K562 (cell line): ENCODE results near the gene ZBTB16. TPM values are rescaled to one million over a fixed set of nuclear protein-coding genes. Genes with fewer than 3 reads are reported as not detected.

ENCODE experiments used
- ATAC-seq: fragments of 200-7000 bp; cut with Tn5 transposase; 3 replicates; pipeline ENCODE4 v1.9.1; 2020; ENCODE audit warnings: moderate library complexity
- BruUV-seq: library from RNA; stranded (reverse); fragments of 400-500 nt; replicated peaks from 2 replicates; lab custom pipeline; 2021; lab: Mats Ljungman, UMichigan
- CTCF ChIA-PET: fragments of 300-600 bp; formaldehyde crosslinking; extraction: SDS; loops from one replicate; lab custom pipeline; 2021; ENCODE audit warnings: low intra/inter-chr PET ratio; lab: Yijun Ruan, JAX
- POLR2A ChIA-PET: fragments of 300-600, 350-650 bp; sonication (Branson Sonifier 250); formaldehyde crosslinking; extraction: SDS; loops from one replicate; lab custom pipeline; 2021; ENCODE audit warnings: antibody characterized with exemption, inconsistent platforms; lab: Yijun Ruan, JAX
- DNase-seq, 4 experiments: peaks; one replicate each; pipeline versions ENCODE4 v3.0.0 to v3.0.0-alpha.2; 2011 to 2018; ENCODE audit warnings: low spot score in 3 of 4, mixed read lengths in 3 of 4; ENCODE audit errors: extremely low read depth in 1 of 4
- FAIRE-seq: peaks from 2 replicates; lab custom pipeline; 2011; peaks lifted over from hg19 to GRCh38; lab: Jason Lieb, UNC
- H2AFZ ChIP-seq: 2 replicates; pipeline ENCODE4 v1.6.0; 2011; ENCODE audit warnings: low read depth, low read length, control low read depth, inconsistent platforms
- H3K27ac ChIP-seq: fragments of 200-600 bp; 3 replicates; pipeline ENCODE4 v1.8.0; 2011; ENCODE audit warnings: low read depth, mild to moderate bottlenecking, control low read depth, inconsistent platforms, low read length, moderate library complexity, mixed read lengths; ENCODE audit errors: extremely low read depth
- H3K27me3 ChIP-seq, 2 experiments: fragments of 300-600 bp in 1 of 2; 2 replicates in 1 of 2; 3 replicates in 1 of 2; pipeline versions ENCODE4 v1.6.0 to v1.8.0; 2011; ENCODE audit warnings: inconsistent platforms in 2 of 2, low read length in 2 of 2, mild to moderate bottlenecking in 1 of 2, mixed read lengths in 1 of 2, moderate library complexity in 1 of 2; ENCODE audit not compliant: control insufficient read depth in 2 of 2, insufficient read depth in 2 of 2
- H3K36me3 ChIP-seq: fragments of 300-600 bp; 3 replicates; pipeline ENCODE4 v1.8.0; 2011; ENCODE audit warnings: mild to moderate bottlenecking, low read length, inconsistent platforms; ENCODE audit not compliant: control insufficient read depth, insufficient read depth
- H3K4me1 ChIP-seq, 2 experiments: fragments of 200-600 bp in 1 of 2; replicated peaks in 1 of 2; 2 replicates in 1 of 2; 3 replicates in 1 of 2; pipeline versions ENCODE4 v1.5.1 to v1.8.0; 2011; ENCODE audit warnings: inconsistent platforms in 2 of 2, low read length in 2 of 2, mild to moderate bottlenecking in 1 of 2, mixed read lengths in 1 of 2, moderate library complexity in 1 of 2; ENCODE audit not compliant: control insufficient read depth in 2 of 2, insufficient read depth in 2 of 2
- H3K4me2 ChIP-seq: 2 replicates; pipeline ENCODE4 v1.6.1; 2011; ENCODE audit warnings: low read length, control low read depth, inconsistent platforms, mixed read lengths; ENCODE audit not compliant: insufficient read depth
- H3K4me3 ChIP-seq: fragments of 200-600 bp; sonication (generic), shearing (Covaris generic); 2 replicates; pipeline ENCODE4 v1.5.1; 2016; ENCODE audit warnings: control low read depth, inconsistent platforms
- H3K79me2 ChIP-seq: fragments of 200-600 bp; 3 replicates; pipeline ENCODE4 v1.8.0; 2011; ENCODE audit warnings: low read length, inconsistent platforms; ENCODE audit not compliant: control insufficient read depth, insufficient read depth
- H3K9ac ChIP-seq, 2 experiments: 2 replicates each; pipeline versions ENCODE4 v1.6.0 to v1.6.1; 2011; ENCODE audit warnings: low read depth in 2 of 2, low read length in 2 of 2, control low read depth in 1 of 2, inconsistent platforms in 1 of 2, mild to moderate bottlenecking in 1 of 2, mixed read lengths in 1 of 2; ENCODE audit not compliant: insufficient read depth in 1 of 2
- H3K9me1 ChIP-seq: one replicate; pipeline ENCODE4 v1.6.0; 2011; ENCODE audit warnings: inconsistent platforms, mild to moderate bottlenecking, low read length, moderate library complexity; ENCODE audit not compliant: control insufficient read depth, insufficient read depth
- H3K9me3 ChIP-seq: replicated peaks from 2 replicates; pipeline ENCODE4 v1.5.1; 2011; ENCODE audit warnings: low read depth, low read length, inconsistent platforms; ENCODE audit not compliant: control insufficient read depth, insufficient read depth
- H4K20me1 ChIP-seq: replicated peaks from 2 replicates; pipeline ENCODE4 v1.6.1; 2011; ENCODE audit warnings: low read length, inconsistent platforms, mixed read lengths; ENCODE audit not compliant: control insufficient read depth, insufficient read depth
- ARNT ChIP-seq, 2 experiments: fragments of 450-650 bp; IDR thresholded peaks; 2 replicates each; pipeline ENCODE4 v1.6.1; 2016; ENCODE audit warnings: mild to moderate bottlenecking in 1 of 2
- ATF1 ChIP-seq, 2 experiments: fragments of 450-650 bp in 1 of 2; IDR thresholded peaks; 2 replicates each; pipeline ENCODE4 v1.6.1; 2016; ENCODE audit warnings: missing compliant biosample characterization in 1 of 2, missing genetic modification characterization in 1 of 2
- BCOR ChIP-seq: fragments of 450-650 bp; IDR thresholded peaks from 2 replicates; pipeline ENCODE4 v1.6.1; 2016
- CBFA2T2 ChIP-seq: fragments of 450-650 bp; conservative IDR thresholded peaks from 2 replicates; pipeline ENCODE4 v1.6.1; 2017; ENCODE audit warnings: mild to moderate bottlenecking
- GTF2A2 ChIP-seq: IDR thresholded peaks from 2 replicates; pipeline ENCODE4 v1.6.1; 2016; ENCODE audit warnings: mild to moderate bottlenecking, missing genetic modification characterization, missing compliant biosample characterization
- MAZ ChIP-seq, 2 experiments: fragments of 450-650 bp in 1 of 2; sonication (generic) in 1 of 2; formaldehyde crosslinking; IDR thresholded peaks in 1 of 2; conservative IDR thresholded peaks in 1 of 2; 2 replicates each; pipeline versions ENCODE4 v1.4.0 to v1.5.0; 2020; ENCODE audit warnings: mild to moderate bottlenecking in 1 of 2, missing genetic modification reagents in 1 of 2
- MBD2 ChIP-seq: sonication (generic); IDR thresholded peaks from 2 replicates; pipeline ENCODE4 v1.6.1; 2016; ENCODE audit warnings: low read depth, borderline replicate concordance
- NFE2 ChIP-seq: IDR thresholded peaks from 2 replicates; pipeline ENCODE4 v1.6.1; 2014; ENCODE audit warnings: antibody characterized with exemption, low read depth
- SIX5 ChIP-seq, 2 experiments: IDR thresholded peaks; 2 replicates each; pipeline ENCODE4 v1.6.1; 2011; ENCODE audit warnings: low read length in 2 of 2, borderline replicate concordance in 1 of 2, low read depth in 1 of 2, mild to moderate bottlenecking in 1 of 2, moderate library complexity in 1 of 2; ENCODE audit not compliant: insufficient read depth in 1 of 2
- SRSF7 ChIP-seq: fragments of 200-400 bp; formaldehyde crosslinking; optimal IDR thresholded peaks from 2 replicates; pipeline ENCODE3; 2017; ENCODE audit warnings: mild to moderate bottlenecking, low read depth, low read length
- TAF9B ChIP-seq: fragments of 450-650 bp; IDR thresholded peaks from 2 replicates; pipeline ENCODE4 v1.6.1; 2018; ENCODE audit warnings: mild to moderate bottlenecking; ENCODE audit not compliant: partially characterized antibody
- THRAP3 ChIP-seq: fragments of 450-650 bp; IDR thresholded peaks from 2 replicates; pipeline ENCODE4 v1.6.1; 2016; ENCODE audit warnings: mild to moderate bottlenecking, inconsistent platforms, borderline replicate concordance
- TSC22D4 ChIP-seq: fragments of 450-650 bp; IDR thresholded peaks from 2 replicates; pipeline ENCODE4 v1.6.1; 2016; ENCODE audit warnings: missing genetic modification characterization, missing biosample characterization, control low read depth
- ZFP1 ChIP-seq: fragments of 450-650 bp; formaldehyde crosslinking; IDR thresholded peaks from 2 replicates; pipeline ENCODE4 v1.4.0; 2020; ENCODE audit warnings: mild to moderate bottlenecking, mixed read lengths
- ZNF165 ChIP-seq: fragments of 250-450 bp; sonication (Bioruptor Pico); IDR thresholded peaks from 2 replicates; pipeline ENCODE4 v1.4.0; 2020; ENCODE audit warnings: borderline replicate concordance
- ZNF184 ChIP-seq: sonication (generic); formaldehyde crosslinking; IDR thresholded peaks from 2 replicates; pipeline ENCODE4 v1.5.0; 2020; ENCODE audit warnings: missing genetic modification reagents
- ZNF41 ChIP-seq: fragments of 250-450 bp; sonication (Bioruptor Pico); conservative IDR thresholded peaks from 2 replicates; pipeline ENCODE4 v1.4.0; 2020; ENCODE audit warnings: mild to moderate bottlenecking
- ZNF507 ChIP-seq: conservative IDR thresholded peaks from 2 replicates; pipeline ENCODE4 v1.6.1; 2017; ENCODE audit warnings: missing genetic modification characterization, missing compliant biosample characterization
- WGBS: fragments of 100-300 bp; shearing (Covaris generic); methylation state at CpG from one replicate; pipeline ENCODE4 v1.1.6; 2016; ENCODE audit warnings: low coverage, mixed read lengths; ENCODE audit not compliant: insufficient coverage; ENCODE audit errors: missing lambda C conversion rate; 5-methylcytosine and 5-hydroxymethylcytosine counted together
- in situ Hi-C: fragments of 300-500 bp; cut with MboI; formaldehyde crosslinking; loops from 4 replicates; pipeline ENCODE4 v1.15.0; 2018; ENCODE audit warnings: inconsistent platforms, mixed read lengths
- intact Hi-C: fragments of 100-400 bp; cut with micrococcal nuclease; formaldehyde crosslinking; loops from 2 replicates; pipeline ENCODE4 v1.14.2; 2022
- polyA plus RNA-seq, 8 experiments: library from polyadenylated mRNA; depleted of rRNA in 4 of 8; stranded (reverse) in 5 of 8; unstranded in 3 of 8; fragments of >200 nt; fragmentation: Nextera tagmentation in 2 of 8; fragmentation: Illumina TruSeq in 1 of 8; extraction: Ambion mirVana in 2 of 8; extraction: Trizol in 1 of 8; gene quantifications; 2 replicates each; pipeline versions ENCODE4 v1.2.1 to v1.2.3, GENCODE V29; 2011 to 2014; ENCODE audit warnings: inconsistent platforms in 1 of 8, missing spikeins in 1 of 8
- total RNA-seq, 7 experiments: library from RNA; depleted of rRNA in 6 of 7; stranded (reverse); fragments of >200 nt in 6 of 7; fragmentation: Illumina TruSeq in 2 of 7; extraction: Trizol in 2 of 7; gene quantifications; 2 replicates each; pipeline versions ENCODE4 v1.2.1 to v1.2.3, GENCODE V29; 2011 to 2021; ENCODE audit warnings: low replicate concordance in 1 of 7
- TF ChIP-seq, protein P1 (sequence below): sonication (generic); formaldehyde crosslinking; IDR thresholded peaks from 2 replicates; pipeline ENCODE4 v1.8.0; 2023; ENCODE audit warnings: mild to moderate bottlenecking, missing genetic modification reagents

The ZBTB16 gene
- total and polyA plus RNA-seq, 9 of the 15 experiments (the other 6 are each of a cell fraction or from before 2014, with no cell fraction given), result 0.06 to 0.40 (median 0.24) TPM; not detected in 4

DNA sequence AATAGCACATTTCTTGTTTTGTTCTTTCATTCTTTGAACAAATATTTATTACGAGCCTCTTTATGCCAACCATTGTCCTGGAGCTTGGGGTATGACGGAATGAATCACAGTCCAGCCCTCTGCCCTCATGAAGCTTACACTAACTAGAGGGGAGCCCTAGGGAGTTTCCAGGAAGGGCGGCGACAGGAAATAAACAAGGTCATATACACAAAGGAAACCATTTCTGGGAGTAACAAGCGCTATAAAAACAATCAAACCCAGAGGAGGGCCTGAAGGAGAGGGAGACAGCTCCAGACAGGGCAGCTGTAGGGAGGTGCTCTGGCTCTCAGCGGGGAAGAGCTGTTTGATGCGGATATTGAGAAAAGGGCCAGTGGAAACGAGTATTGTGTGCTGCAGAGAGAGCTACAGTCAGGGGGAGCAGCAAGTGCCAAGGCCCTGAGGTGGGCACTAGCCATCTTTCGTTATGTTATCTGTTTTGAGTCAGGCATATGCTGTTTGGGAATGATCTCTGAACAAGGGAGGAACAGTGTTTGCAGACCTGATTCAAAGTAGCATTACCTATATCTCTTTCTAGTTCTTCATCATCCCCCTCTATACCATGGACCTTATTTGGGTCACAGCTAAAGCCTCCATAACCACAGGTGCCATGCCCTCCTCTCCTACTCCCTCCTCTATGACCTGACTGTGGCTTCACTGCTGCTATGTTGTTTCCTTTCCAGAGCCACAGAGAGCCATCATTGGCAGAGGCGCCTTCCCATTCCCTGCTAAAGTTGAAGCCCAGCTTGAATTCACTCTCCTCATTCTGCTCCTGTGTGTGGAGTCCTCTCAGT, 15.3 kb upstream of the ZBTB16 start (continued):
- TF ChIP-seq MAZ (CRISPR knock-in tag; conservative IDR thresholded peaks at IDR 0.05 in 1 of 2, IDR thresholded peaks at IDR 0.05 in 1 of 2) (no peak), ATF1 (CRISPR knock-in tag; IDR thresholded peaks at IDR 0.05) (no peak), ATF1 (tag; IDR thresholded peaks at IDR 0.05) (no peak), ZFP1 (CRISPR knock-in tag) (no peak)

DNA sequence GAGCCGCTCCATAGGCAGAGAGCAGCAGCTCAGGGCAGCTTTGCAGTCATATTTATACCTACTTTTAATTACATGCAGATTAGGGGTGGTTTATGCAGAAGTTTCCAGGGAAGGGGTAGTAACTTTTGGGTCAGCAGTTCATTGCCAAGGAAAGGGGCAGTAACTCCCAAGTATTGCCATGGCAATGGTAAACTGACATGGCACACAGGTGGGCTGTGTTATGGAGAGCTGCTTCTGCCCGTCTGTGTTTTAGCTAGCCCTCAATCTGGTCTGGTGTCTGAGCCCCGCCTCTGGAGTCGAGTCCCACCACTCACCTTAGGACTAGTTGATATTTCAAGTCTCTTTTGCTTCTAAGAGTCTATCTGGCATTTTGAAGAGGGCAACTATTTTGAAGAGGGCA, 12.2 kb upstream of the ZBTB16 start:
- intact Hi-C loops, result no loop called here
- DNase-seq (no peak), FAIRE-seq (no peak), ATAC-seq (no peak)
- no peaks in the 10 kb centered on the region for H3K36me3 ChIP-seq
- no peak overlapping the region for H2AFZ ChIP-seq
- H4K20me1 ChIP-seq, result no peaks in the 10 kb centered on the region
- H3K4me3 ChIP-seq, result no peak overlapping the region
- no TSS peak for BruUV-seq
- no peaks in the 10 kb centered on the region for H3K4me1 ChIP-seq
- CTCF ChIA-PET, result no interaction called here
- no peak overlapping the region for H3K27ac ChIP-seq
- in situ Hi-C loops, result loop anchor here (25.0 kb wide), 1 partner anchor 715 kb away; no protein-coding TSS in a partner anchor
- H3K79me2 ChIP-seq, result no peaks in the 10 kb centered on the region
- no peaks in the 10 kb centered on the region for H3K9me3 ChIP-seq
- H3K9me1 ChIP-seq, result no peaks in the 10 kb centered on the region
- POLR2A ChIA-PET, result interaction anchor here (0.9 kb wide), 1 partner anchor 9 kb away, joined by 4 read pairs; no protein-coding TSS in a partner anchor
- H3K27me3 ChIP-seq, result peaks cover 25 to 55% of the 10 kb centered on the region in 2 experiments
- H3K9ac ChIP-seq, result no peak overlapping the region
- H3K4me2 ChIP-seq, result no peak overlapping the region
- 2% methylated on average over 4 of the region's 4 CpGs for WGBS
- TF ChIP-seq ZNF41 (CRISPR knock-in tag) (no peak), CBFA2T2 (no peak), NFE2 (no peak), TSC22D4 (tag) (no peak), ZNF184 (CRISPR knock-in tag) (no peak), ARNT (IDR thresholded peaks at IDR 0.05) (no peak), THRAP3 (no peak), ZNF165 (no peak), GTF2A2 (tag) (no peak), TAF9B (no peak), ZNF507 (tag) (no peak), SRSF7 (no peak), MBD2 (no peak), BCOR (no peak), SIX5 (IDR thresholded peaks at IDR 0.05; ENCODE audit: borderline replicate concordance in 1 of 2, insufficient read depth in 1 of 2, low read depth in 1 of 2, low read length in 2 of 2) (no peak)
- TF ChIP-seq, protein P1, sequence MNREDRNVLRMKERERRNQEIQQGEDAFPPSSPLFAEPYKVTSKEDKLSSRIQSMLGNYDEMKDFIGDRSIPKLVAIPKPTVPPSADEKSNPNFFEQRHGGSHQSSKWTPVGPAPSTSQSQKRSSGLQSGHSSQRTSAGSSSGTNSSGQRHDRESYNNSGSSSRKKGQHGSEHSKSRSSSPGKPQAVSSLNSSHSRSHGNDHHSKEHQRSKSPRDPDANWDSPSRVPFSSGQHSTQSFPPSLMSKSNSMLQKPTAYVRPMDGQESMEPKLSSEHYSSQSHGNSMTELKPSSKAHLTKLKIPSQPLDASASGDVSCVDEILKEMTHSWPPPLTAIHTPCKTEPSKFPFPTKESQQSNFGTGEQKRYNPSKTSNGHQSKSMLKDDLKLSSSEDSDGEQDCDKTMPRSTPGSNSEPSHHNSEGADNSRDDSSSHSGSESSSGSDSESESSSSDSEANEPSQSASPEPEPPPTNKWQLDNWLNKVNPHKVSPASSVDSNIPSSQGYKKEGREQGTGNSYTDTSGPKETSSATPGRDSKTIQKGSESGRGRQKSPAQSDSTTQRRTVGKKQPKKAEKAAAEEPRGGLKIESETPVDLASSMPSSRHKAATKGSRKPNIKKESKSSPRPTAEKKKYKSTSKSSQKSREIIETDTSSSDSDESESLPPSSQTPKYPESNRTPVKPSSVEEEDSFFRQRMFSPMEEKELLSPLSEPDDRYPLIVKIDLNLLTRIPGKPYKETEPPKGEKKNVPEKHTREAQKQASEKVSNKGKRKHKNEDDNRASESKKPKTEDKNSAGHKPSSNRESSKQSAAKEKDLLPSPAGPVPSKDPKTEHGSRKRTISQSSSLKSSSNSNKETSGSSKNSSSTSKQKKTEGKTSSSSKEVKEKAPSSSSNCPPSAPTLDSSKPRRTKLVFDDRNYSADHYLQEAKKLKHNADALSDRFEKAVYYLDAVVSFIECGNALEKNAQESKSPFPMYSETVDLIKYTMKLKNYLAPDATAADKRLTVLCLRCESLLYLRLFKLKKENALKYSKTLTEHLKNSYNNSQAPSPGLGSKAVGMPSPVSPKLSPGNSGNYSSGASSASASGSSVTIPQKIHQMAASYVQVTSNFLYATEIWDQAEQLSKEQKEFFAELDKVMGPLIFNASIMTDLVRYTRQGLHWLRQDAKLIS (CRISPR knock-in tag), result no peak
